ENCODE measurements around the gene CABCOCO1. TPM values are rescaled to one million over a fixed set of nuclear protein-coding genes. Genes with fewer than 3 reads are reported as not detected.

Gene CABCOCO1
- total and polyA plus RNA-seq, 2 of the 13 experiments (the other 11 are each of a cell fraction or from before 2014, with no cell fraction given): not detected

DNA sequence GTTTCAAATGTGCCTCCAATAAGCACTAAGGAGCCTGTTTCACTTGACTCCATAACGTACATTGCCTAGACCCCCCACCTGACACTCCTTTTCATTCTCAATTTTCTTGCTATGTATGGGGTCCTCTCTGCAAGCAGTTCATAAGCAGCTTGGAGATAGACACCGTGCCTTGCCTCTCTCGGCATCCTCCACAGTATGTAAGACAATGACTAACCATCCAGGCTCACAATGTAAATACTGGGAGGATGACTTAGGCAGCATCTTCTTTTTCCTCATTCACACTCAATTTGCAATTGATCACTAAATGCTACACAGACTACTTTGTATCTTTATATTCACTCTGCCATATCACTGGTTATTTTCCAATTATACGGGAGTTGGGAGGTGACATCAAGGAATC is 22.8 kb upstream of the CABCOCO1 start (continued):
- TF ChIP-seq, protein P1, sequence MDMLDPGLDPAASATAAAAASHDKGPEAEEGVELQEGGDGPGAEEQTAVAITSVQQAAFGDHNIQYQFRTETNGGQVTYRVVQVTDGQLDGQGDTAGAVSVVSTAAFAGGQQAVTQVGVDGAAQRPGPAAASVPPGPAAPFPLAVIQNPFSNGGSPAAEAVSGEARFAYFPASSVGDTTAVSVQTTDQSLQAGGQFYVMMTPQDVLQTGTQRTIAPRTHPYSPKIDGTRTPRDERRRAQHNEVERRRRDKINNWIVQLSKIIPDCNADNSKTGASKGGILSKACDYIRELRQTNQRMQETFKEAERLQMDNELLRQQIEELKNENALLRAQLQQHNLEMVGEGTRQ (IDR thresholded peaks at IDR 0.05; ENCODE audit: low read depth, low read length): no peak
- TF ChIP-seq, protein P1 (CRISPR knock-in tag; IDR thresholded peaks at IDR 0.05; ENCODE audit: borderline replicate concordance): no peak
- no peak for TF ChIP-seq ZNF232 (CRISPR knock-in tag; IDR thresholded peaks at IDR 0.05; ENCODE audit: borderline replicate concordance)
- TF ChIP-seq SMAD3 (CRISPR knock-in tag; IDR thresholded peaks at IDR 0.05): no peak
- no peak for TF ChIP-seq ZNF10 (CRISPR knock-in tag; IDR thresholded peaks at IDR 0.05; ENCODE audit: borderline replicate concordance, low read depth)

- Histone ChIP-seq H3K4me2 (ENCODE audit: low read depth, low read length) (no peak overlapping the region), H3K27ac (ENCODE audit: extremely low read length, insufficient read depth, low read length) (no peak overlapping the region), H2AFZ (ENCODE audit: low read length) (no peak overlapping the region), H3K9me3 (ENCODE audit: low read length) (no peaks in the 10 kb centered on the region), H3K9ac (ENCODE audit: insufficient read depth, low read depth, low read length) (no peak overlapping the region), H3K36me3 (replicated peaks in 1 of 2; ENCODE audit: control insufficient read depth in 1 of 2, insufficient read depth in 2 of 2, low read length in 2 of 2) (no peaks in the 10 kb centered on the region), H3K4me1 (ENCODE audit: insufficient read depth, low read length) (no peaks in the 10 kb centered on the region), H3K27me3 (ENCODE audit: control insufficient read depth in 1 of 2, insufficient read depth in 2 of 2, low read length in 2 of 2) (no peaks in the 10 kb centered on the region), H3K4me3 (replicated peaks in 1 of 3; ENCODE audit: insufficient read depth in 1 of 3, low read depth in 2 of 3, low read length in 3 of 3) (no peak overlapping the region), H3K79me2 (ENCODE audit: insufficient read depth, low read length) (no peaks in the 10 kb centered on the region), H4K20me1 (ENCODE audit: insufficient read depth, low read length) (no peaks in the 10 kb centered on the region)
- no peak for DNase-seq (ENCODE audit: low spot score)
- intact Hi-C loops (cut with micrococcal nuclease; ENCODE audit: unreplicated experiment) (no loop called here), in situ Hi-C loops (cut with HindIII; ENCODE audit: extremely low pct_ligation_motif_present, low pct_unique_long_range_greater_than_20kb) (no loop called here)
- POLR2A ChIA-PET: no interaction called here
- CTCF ChIA-PET (ENCODE audit: low intra/inter-chr PET ratio, low total read pairs): no interaction called here
- TF ChIP-seq, protein P2, sequence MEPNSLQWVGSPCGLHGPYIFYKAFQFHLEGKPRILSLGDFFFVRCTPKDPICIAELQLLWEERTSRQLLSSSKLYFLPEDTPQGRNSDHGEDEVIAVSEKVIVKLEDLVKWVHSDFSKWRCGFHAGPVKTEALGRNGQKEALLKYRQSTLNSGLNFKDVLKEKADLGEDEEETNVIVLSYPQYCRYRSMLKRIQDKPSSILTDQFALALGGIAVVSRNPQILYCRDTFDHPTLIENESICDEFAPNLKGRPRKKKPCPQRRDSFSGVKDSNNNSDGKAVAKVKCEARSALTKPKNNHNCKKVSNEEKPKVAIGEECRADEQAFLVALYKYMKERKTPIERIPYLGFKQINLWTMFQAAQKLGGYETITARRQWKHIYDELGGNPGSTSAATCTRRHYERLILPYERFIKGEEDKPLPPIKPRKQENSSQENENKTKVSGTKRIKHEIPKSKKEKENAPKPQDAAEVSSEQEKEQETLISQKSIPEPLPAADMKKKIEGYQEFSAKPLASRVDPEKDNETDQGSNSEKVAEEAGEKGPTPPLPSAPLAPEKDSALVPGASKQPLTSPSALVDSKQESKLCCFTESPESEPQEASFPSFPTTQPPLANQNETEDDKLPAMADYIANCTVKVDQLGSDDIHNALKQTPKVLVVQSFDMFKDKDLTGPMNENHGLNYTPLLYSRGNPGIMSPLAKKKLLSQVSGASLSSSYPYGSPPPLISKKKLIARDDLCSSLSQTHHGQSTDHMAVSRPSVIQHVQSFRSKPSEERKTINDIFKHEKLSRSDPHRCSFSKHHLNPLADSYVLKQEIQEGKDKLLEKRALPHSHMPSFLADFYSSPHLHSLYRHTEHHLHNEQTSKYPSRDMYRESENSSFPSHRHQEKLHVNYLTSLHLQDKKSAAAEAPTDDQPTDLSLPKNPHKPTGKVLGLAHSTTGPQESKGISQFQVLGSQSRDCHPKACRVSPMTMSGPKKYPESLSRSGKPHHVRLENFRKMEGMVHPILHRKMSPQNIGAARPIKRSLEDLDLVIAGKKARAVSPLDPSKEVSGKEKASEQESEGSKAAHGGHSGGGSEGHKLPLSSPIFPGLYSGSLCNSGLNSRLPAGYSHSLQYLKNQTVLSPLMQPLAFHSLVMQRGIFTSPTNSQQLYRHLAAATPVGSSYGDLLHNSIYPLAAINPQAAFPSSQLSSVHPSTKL (CRISPR knock-in tag; IDR thresholded peaks at IDR 0.05): no peak
- TF ChIP-seq GLI4 (CRISPR knock-in tag; IDR thresholded peaks at IDR 0.05; ENCODE audit: borderline replicate concordance) (no peak), ZNF709 (CRISPR knock-in tag; IDR thresholded peaks at IDR 0.05) (no peak), AKAP8 (CRISPR knock-in tag; IDR thresholded peaks at IDR 0.05) (no peak), RARG (CRISPR knock-in tag; IDR thresholded peaks at IDR 0.05; ENCODE audit: low read depth) (no peak), ZNF616 (CRISPR knock-in tag; IDR thresholded peaks at IDR 0.05; ENCODE audit: low read depth) (no peak), ZC3H4 (CRISPR knock-in tag; IDR thresholded peaks at IDR 0.05; ENCODE audit: borderline replicate concordance) (no peak)
- BruUV-seq (replicated peaks): no TSS peak
- WGBS (ENCODE audit: low lambda C conversion rate): 18% methylated on average over 3 of the region's 3 CpGs
- no peak for ATAC-seq
- FAIRE-seq: no peak
Observed at GRCh38 chr10:61640856-61641255, 21.9 kb upstream of the CABCOCO1 start.

All from HepG2 (cell line).